ENCODE data around the gene UNC13C.

The UNC13C gene

GRCh38 chr15:54481819-54482218 is 503.6 kb downstream of the UNC13C start:
- no peak for DNase-seq (ENCODE audit: low read depth in 2 of 2)

DNA sequence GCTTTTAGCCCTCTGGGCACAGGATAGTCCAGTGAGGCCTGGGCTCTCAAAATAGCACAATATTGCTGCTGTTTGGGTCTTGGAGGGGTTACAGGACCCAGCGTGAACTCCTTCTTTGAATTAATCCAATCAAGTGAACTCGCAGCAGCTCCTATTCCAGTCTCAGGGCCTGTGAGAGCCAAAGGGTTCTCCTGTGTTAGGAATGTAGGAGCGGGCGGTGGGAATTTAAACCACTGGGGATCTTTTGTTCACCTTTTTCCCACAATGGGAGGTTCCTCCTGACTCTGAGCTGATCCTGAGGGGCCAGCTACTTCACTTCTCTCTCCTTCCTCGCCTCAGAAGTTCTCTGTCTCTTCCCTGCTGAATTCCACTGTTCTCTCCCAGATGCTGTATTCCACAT is 504.0 kb downstream of the UNC13C start:
- no peak for DNase-seq (ENCODE audit: low read depth in 2 of 2)

DNA sequence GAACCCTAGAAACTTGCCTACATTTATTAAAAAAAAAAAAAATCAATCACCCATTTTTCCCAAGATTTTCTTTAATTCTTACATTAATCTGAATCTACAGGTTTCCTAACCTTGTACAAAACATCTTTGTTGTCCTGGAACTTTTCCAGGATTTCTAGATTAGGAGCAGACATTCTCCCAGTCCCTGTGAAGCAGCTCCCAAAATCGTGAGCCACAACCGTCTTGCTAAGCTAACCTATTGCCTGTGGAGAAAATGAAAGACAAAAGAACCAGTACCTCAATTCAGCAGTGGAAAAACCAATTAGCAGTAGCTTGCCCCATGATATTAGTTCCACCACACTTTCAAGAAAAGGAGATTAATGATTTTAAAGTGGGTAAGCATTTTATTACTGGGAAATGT is 522.1 kb downstream of the UNC13C start:
- DNase-seq (ENCODE audit: low read depth in 2 of 2), result no peak

GRCh38 chr15:54502416-54503075 is 524.3 kb downstream of the UNC13C start:
- no peak for DNase-seq (ENCODE audit: low read depth in 2 of 2)

- no peak for DNase-seq (ENCODE audit: low read depth in 2 of 2)
Measured at GRCh38 chr15:54504695-54505094, 526.5 kb downstream of the UNC13C start.

DNA sequence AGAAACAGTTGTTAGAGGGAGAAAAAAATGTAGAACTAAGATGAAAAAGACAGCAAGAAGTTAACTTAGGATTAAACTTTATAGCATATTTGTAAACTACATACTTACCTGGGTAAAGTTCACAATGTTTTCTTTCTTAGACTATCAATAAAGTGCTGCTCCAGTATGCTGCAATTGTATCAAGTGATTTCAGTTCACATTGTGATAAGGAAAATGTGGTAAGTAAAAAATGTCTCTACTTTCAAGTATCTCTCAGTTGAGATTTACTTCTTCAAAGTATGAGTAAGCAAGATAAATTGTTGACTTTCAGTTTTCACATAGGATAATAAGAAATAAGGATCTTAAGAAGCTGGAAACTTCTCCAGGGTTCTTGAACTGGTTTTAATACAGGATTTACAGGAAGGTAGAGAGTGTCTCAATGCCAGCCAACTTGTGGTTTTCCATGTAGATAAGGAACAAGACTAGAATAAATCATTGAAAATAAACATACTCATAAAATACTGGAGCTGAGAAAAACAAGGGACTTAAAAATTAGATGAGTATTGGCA is 528.8 kb downstream of the UNC13C start:
- DNase-seq (ENCODE audit: low read depth in 2 of 2), result no peak

DNA sequence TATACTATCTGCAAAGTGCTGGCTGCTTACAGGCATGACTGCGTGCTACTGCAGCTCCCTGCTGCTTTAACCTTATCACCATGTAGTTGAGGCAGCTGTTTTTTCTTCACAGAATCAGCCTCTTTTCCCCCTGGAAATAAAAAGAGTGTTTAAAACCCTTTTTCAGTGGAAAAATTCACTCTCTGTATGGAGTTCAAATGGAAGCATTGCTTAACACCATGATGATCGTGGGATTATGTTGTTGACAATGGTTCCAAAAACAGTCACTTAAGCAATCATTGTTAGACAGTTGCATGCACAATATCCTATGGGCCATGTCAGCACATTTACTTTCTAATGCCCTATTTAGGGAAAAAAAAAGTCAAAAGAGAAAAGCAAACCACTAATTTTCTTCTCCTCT is 536.4 kb downstream of the UNC13C start:
- DNase-seq (ENCODE audit: low read depth in 2 of 2), result no peak

DNA sequence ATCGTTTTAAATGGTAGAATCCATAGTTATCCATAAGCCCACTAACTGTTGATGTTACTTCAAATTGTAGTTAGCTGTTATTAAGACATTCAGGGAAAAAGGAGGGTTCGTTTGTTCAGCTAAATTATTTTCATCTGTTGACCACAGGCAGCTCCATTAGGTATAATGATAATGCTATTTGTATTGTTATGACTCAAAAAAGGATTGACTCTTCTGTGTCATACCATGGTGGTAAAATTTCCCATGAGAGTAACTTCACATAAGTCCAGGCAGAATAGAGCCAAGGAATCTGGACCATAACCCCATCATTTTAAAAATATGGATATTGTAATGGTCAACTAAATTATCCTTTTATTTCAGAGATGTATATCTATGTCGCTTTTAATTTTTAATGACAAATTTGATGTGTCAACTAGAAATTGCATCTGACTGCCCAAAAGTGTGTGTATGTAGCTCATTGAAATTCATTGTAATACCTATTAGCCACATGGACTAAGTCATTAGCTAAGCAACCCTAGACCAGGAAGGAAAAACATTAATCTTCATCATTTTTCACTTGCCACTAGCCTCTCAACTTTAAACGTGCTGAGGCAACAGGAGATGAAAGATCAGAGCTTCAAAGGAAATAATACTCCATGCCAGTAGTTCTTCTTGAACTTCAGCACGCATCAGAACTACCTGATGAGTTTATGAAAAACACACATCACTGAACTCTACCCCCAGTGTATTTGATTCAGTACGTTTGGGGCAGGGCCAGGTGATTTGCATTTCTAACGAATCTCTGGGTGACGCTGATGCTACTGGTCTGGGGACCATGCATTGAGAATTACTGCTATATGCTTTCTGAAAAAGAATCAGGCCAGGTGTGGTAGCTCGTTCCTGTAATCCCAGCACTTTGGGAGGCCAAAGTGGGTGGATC is 537.7 kb downstream of the UNC13C start:
- no peak for DNase-seq (ENCODE audit: low read depth in 2 of 2)

DNA sequence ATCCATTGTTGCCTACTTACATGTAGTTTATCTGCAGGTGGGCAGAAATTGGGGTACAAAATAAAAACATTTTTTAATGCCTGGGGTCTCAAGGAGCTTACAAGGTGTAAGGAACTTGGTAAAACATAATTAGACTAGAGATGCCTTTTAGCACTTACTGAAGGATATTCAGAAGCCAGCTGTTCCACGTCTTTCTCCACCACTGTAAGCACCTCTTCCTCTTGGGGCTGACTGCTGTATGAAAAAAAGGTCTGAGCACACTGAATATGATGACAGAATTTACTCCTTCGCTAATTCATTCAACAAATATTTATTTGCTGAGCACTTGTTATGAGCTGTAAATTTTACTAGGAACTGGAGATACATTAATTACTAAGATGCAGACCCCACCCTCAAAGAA is 539.1 kb downstream of the UNC13C start:
- no peak for DNase-seq (ENCODE audit: low read depth in 2 of 2)

DNA sequence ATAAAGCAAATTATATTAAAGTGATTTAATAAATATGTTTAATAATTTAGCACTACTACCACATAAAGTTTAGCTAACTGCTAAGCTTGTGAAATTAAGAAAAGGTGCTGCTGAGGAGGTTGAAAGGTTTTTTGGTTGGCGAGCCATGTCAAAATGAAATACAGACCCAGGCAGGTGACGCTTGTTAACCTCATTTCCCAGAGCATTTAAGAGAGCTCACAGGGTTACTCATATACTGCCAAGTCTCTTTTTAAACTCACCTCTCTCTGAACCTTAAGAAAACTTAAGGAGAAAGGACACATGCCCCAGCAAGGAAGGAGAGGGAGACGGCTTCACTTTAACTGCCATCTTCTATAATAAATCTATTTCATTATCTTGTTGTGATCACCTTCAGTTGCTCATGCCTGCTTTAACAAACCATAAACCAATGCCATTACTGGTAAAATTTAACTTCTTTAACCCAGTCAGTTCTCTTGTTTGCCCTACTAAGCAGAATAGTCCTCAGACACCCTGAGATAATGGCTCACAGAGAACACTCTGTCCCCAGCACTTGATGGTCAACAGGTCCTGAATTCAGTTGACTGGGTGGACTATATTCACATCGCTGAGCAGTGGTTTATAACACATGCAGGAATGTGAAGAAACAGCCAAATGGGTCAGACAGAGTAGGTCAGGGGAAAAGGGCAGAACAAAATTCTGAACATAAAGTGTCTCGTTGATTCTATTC is 540.1 kb downstream of the UNC13C start:
- no peak for DNase-seq (ENCODE audit: low read depth in 2 of 2)

DNA sequence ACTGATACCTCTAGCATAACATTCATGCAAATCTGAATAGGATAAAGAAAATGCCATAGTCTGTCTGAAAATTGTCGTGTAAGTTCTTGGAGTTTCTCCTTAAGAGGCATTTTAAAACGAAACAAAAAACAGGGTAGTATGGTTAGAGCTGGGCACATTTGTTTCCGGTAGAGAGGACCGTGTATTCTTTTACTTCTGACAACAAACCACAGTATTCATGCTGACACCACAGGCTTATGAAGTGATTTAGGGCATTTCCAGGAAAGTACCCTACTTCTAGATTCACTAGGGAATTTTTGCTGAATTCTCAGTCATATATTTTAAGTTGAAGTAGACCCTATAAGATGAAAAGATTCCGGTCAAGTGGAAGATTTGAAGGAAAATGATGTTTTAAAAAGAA is 541.3 kb downstream of the UNC13C start:
- no peak for DNase-seq (ENCODE audit: low read depth in 2 of 2)

GRCh38 chr15:54520616-54521015 is 542.4 kb downstream of the UNC13C start:
- no peak for DNase-seq (ENCODE audit: low read depth in 2 of 2)

DNA sequence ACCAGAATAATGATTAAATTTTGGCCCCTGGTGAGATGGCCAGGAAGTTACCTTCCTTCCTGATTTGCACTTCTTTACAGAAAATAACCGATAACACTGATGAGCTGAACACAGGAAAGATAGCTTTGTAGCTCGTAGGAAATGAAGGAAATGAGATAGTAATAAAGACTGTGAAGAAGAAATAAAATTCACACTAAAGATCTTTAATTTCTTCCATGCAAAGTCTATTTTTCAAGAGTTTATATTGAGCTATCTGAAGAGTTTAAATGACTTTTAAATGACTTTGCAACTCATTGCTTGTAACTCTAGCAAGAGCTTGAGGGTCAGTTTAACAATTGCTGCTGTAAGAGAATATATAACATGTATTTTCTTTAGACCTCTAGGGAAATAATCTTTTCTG is 543.0 kb downstream of the UNC13C start:
- DNase-seq (ENCODE audit: low read depth in 2 of 2), result no peak

GRCh38 chr15:54528021-54528420 is 549.8 kb downstream of the UNC13C start:
- no peak for DNase-seq (ENCODE audit: low read depth in 2 of 2)

- DNase-seq (ENCODE audit: low read depth in 2 of 2), result no peak
Measured at GRCh38 chr15:54540721-54541120, 562.5 kb downstream of the UNC13C start.

- no peak for DNase-seq (ENCODE audit: low read depth in 2 of 2)
Measured at GRCh38 chr15:54547491-54547890, 569.2 kb downstream of the UNC13C start.

- DNase-seq (ENCODE audit: low read depth in 2 of 2), result no peak
Measured at GRCh38 chr15:54550954-54551353, 572.7 kb downstream of the UNC13C start.

DNA sequence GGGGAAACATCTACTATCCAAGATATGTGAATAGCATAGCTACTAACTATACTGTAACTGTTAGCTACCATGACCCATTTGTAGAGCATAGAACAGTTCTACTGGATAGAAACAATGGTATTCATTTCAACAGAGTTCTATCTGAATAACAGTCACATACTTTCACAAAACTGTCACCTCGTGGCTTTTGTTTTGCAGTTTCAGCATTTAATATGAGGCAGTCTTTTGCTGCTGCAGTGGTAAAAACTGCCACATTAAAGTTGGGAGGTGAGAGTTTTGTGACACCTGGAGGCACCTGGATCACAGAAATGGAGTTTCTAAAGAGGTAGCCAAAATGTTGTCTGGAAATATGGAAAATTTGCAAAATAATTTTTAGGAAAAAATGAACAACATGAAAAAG is 578.0 kb downstream of the UNC13C start:
- no peak for DNase-seq (ENCODE audit: low read depth in 2 of 2)

DNA sequence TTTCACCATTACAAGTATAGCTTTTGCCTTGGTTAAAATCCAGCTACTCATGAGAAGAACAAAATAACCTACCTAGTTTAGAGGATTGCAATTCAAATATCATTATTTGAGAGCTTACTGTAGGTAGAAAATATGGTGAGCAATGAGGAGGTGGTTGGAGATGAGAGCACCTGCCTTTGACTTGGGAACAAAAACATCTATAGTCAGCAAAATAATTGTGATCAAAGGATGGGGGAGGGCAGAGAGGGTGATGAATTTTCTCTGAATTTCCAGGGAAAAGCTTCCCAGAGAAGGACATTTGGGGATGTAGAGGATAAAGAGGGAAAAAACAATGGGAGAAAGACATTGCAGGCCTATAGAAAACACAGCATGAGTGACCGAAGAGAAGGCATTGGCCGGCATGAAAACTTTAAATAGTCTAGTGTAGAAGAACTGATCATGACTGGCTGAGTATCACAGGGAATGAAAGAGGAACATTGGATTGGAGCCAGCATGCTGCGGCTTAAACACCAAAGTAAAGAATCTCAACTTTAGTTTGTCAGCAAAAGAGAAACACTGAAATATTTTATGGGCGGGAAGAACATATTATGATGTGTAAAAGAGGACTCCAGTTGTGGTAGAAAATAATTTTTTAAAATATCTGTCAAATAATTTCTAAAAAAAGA is 581.3 kb downstream of the UNC13C start:
- DNase-seq (ENCODE audit: low read depth in 2 of 2), result no peak

GRCh38 chr15:54560417-54560816 is 582.2 kb downstream of the UNC13C start:
- DNase-seq (ENCODE audit: low read depth in 2 of 2), result no peak

DNA sequence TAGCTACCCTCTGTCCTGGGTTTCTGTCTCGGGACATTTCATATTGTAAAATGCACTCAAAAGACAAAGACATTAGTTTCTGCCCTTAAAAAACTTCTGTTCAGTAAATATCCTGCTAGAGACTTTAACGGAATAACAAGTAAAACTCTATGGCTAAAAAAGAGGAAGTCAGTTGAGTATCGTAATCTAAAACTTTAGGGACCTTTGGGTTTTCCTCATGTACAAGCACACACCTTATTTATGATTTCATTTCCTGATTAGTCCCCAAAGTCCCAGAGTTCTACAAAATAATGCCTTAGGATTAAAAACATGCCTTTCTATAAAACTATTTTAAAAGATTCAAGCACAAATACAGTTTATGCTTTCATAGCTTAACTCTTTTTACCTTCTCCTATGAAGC is 585.9 kb downstream of the UNC13C start:
- DNase-seq (ENCODE audit: low read depth in 2 of 2), result no peak

GRCh38 chr15:54566654-54567053 is 588.4 kb downstream of the UNC13C start:
- no peak for DNase-seq (ENCODE audit: low read depth in 2 of 2)
